Activated naive CD8-positive, alpha-beta T cell treated with anti-CD3 and anti-CD28 coated beads, Interleukin-2, amount 10 ng/mL, durations not matched to agents 7 days and 5 days (primary cell): ENCODE data around the gene EAPP. TPM values are rescaled to one million over a fixed set of nuclear protein-coding genes. Genes with fewer than 3 reads are reported as not detected.

Experiments
- total RNA-seq, 2 experiments: library from RNA; stranded (reverse); gene quantifications; one replicate each; pipeline ENCODE4 v1.2.3, GENCODE V29; 2021

The EAPP gene
- total RNA-seq, 2 experiments from 2014 or later: 44.6 to 44.7 TPM

Other genes with a start within 250 kb of the EAPP start
- 10 to 100 TPM; 10.3 to 11.5 TPM for gene SPTSSA, start 77.5 kb downstream of the EAPP start, total RNA-seq
- gene SNX6, start 90.4 kb upstream of the EAPP start, total RNA-seq: 10 to 100 TPM; 78.3 to 81.8 TPM
- 10 to 100 TPM in 1 of 2 experiments, 1 to 10 TPM in 1; 9.8 to 12.5 TPM for gene CFL2, start 174.9 kb upstream of the EAPP start, total RNA-seq